NB4 (cell line): Measurements from ENCODE around the gene HDAC11.

Experiments
- MYC ChIP-seq: IDR thresholded peaks from 2 replicates; pipeline ENCODE4 v1.6.1; 2011; ENCODE audit warnings: low read depth, low read length
- POLR2A ChIP-seq: IDR thresholded peaks from 2 replicates; pipeline ENCODE4 v1.6.1; 2011; ENCODE audit warnings: mild to moderate bottlenecking; ENCODE audit not compliant: insufficient read length; ENCODE audit errors: extremely low read depth
- TF ChIP-seq, protein P1 (sequence below): IDR thresholded peaks from one replicate; pipeline ENCODE4 v1.5.1; 2012; ENCODE audit warnings: low read depth, low read length
- TF ChIP-seq, protein P2 (sequence below): IDR thresholded peaks from 2 replicates; pipeline ENCODE4 v1.6.1; 2011; ENCODE audit warnings: low read depth, low read length

DNA sequence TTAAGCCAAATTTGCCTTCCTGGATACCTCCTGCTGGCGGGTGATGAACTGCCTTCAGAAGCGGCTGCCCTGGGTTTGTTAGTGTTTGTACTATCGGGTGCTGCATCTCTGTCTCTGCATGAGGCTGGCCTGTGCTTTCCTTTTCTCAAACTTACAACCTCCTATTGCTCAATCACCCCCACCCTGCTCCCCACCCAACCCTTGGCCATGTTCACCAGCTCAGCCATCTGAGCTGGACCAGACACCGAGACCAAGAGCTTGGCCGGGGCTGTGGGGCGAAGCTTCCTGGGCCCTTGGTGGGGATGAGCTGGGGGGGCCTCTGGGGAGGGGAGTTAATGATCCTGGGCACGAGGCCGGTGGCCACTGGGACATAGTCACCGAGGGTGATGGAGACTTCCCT, 52.0 kb downstream of the HDAC11 start:
- TF ChIP-seq POLR2A (no peak), MYC (no peak)
- TF ChIP-seq, protein P1, sequence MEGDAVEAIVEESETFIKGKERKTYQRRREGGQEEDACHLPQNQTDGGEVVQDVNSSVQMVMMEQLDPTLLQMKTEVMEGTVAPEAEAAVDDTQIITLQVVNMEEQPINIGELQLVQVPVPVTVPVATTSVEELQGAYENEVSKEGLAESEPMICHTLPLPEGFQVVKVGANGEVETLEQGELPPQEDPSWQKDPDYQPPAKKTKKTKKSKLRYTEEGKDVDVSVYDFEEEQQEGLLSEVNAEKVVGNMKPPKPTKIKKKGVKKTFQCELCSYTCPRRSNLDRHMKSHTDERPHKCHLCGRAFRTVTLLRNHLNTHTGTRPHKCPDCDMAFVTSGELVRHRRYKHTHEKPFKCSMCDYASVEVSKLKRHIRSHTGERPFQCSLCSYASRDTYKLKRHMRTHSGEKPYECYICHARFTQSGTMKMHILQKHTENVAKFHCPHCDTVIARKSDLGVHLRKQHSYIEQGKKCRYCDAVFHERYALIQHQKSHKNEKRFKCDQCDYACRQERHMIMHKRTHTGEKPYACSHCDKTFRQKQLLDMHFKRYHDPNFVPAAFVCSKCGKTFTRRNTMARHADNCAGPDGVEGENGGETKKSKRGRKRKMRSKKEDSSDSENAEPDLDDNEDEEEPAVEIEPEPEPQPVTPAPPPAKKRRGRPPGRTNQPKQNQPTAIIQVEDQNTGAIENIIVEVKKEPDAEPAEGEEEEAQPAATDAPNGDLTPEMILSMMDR = no peak
- TF ChIP-seq, protein P2, sequence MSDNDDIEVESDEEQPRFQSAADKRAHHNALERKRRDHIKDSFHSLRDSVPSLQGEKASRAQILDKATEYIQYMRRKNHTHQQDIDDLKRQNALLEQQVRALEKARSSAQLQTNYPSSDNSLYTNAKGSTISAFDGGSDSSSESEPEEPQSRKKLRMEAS = no peak
